Measurements from ENCODE around the gene PADI4.

DNA sequence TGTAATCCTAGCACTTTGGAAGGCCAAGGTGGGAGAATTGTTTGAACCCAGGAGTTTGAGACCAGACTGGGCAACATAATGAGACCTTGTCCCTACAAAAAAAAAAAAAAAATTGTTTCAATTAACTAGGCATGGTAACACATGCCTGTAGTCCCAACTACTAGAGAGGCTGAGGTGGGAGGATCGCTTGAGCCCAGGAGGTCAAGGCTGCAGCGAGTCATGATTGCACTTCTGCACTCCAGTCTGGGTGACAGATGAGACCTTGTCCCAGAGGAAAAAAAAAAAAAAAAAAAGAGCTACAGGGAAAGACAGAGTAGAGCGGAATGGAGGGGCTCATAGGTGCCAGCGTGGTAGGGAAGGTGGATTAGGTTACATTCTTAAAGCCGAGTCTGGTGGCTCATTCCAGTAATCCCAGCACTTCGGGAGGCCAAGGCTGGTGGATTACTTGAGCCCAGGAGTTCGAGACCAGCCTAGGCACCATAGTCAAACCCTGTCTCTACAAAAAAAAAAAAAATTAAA, 43.0 kb downstream of the PADI4 start:
- TF ChIP-seq, protein P1, sequence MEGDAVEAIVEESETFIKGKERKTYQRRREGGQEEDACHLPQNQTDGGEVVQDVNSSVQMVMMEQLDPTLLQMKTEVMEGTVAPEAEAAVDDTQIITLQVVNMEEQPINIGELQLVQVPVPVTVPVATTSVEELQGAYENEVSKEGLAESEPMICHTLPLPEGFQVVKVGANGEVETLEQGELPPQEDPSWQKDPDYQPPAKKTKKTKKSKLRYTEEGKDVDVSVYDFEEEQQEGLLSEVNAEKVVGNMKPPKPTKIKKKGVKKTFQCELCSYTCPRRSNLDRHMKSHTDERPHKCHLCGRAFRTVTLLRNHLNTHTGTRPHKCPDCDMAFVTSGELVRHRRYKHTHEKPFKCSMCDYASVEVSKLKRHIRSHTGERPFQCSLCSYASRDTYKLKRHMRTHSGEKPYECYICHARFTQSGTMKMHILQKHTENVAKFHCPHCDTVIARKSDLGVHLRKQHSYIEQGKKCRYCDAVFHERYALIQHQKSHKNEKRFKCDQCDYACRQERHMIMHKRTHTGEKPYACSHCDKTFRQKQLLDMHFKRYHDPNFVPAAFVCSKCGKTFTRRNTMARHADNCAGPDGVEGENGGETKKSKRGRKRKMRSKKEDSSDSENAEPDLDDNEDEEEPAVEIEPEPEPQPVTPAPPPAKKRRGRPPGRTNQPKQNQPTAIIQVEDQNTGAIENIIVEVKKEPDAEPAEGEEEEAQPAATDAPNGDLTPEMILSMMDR (IDR thresholded peaks at IDR 0.05), result no peak
- no peak for TF ChIP-seq POLR2A (IDR thresholded peaks at IDR 0.05)

Data from Peyer's patch (tissue), 4 donors.